DND-41 (cell line): ENCODE data around the gene CPNE9.

ENCODE experiments used
- ATAC-seq: fragments of 200-7000 bp; cut with Tn5 transposase; 3 replicates; pipeline ENCODE4 v1.9.1; 2021; ENCODE audit warnings: low read depth; ENCODE audit not compliant: insufficient read depth
- DNase-seq: peaks from one replicate; pipeline ENCODE4 v3.0.0-alpha.2; 2020
- H2AFZ ChIP-seq: 2 replicates; pipeline ENCODE4 v1.6.0; 2012; ENCODE audit warnings: low read depth, low read length
- H3K27ac ChIP-seq: 2 replicates; pipeline ENCODE4 v1.5.1; 2012; ENCODE audit warnings: low read length, inconsistent platforms
- H3K27me3 ChIP-seq: fragments of 200-600 bp; sonication (generic); 2 replicates; pipeline ENCODE4 v1.6.0; 2012; ENCODE audit warnings: low read length, mild to moderate bottlenecking, inconsistent platforms; ENCODE audit not compliant: insufficient read depth, poor library complexity
- H3K36me3 ChIP-seq: 2 replicates; pipeline ENCODE4 v1.5.1; 2012; ENCODE audit warnings: low read length, inconsistent platforms; ENCODE audit not compliant: insufficient read depth
- H3K4me1 ChIP-seq: 2 replicates; pipeline ENCODE4 v1.5.1; 2012; ENCODE audit warnings: mild to moderate bottlenecking, low read length; ENCODE audit not compliant: insufficient read depth
- H3K4me2 ChIP-seq: 2 replicates; pipeline ENCODE4 v1.6.0; 2012; ENCODE audit warnings: mild to moderate bottlenecking, moderate library complexity, low read length, inconsistent platforms; ENCODE audit not compliant: insufficient read depth
- H3K4me3 ChIP-seq, 2 experiments: fragments of 200-600 bp in 1 of 2; shearing (Covaris generic) in 1 of 2; 2 replicates each; pipeline ENCODE4 v1.5.1; 2012 to 2016; ENCODE audit warnings: inconsistent platforms in 2 of 2, low read length in 2 of 2, mild to moderate bottlenecking in 2 of 2, low read depth in 1 of 2, moderate library complexity in 1 of 2
- H3K79me2 ChIP-seq: 2 replicates; pipeline ENCODE4 v1.6.0; 2012; ENCODE audit warnings: low read length, inconsistent platforms; ENCODE audit not compliant: insufficient read depth
- H3K9ac ChIP-seq: 2 replicates; pipeline ENCODE4 v1.6.0; 2012; ENCODE audit warnings: low read depth, mild to moderate bottlenecking, inconsistent platforms, low read length, moderate library complexity
- H3K9me3 ChIP-seq: 2 replicates; pipeline ENCODE4 v1.5.1; 2012; ENCODE audit warnings: low read length, moderate library complexity, mild to moderate bottlenecking, inconsistent platforms; ENCODE audit not compliant: insufficient read depth, severe bottlenecking
- H4K20me1 ChIP-seq: 2 replicates; pipeline ENCODE4 v1.6.0; 2012; ENCODE audit warnings: low read length; ENCODE audit not compliant: insufficient read depth
- EZH2 ChIP-seq: IDR thresholded peaks from 3 replicates; pipeline ENCODE4 v1.6.1; 2012; ENCODE audit warnings: borderline replicate concordance, low read depth, mild to moderate bottlenecking, moderate library complexity, low read length, inconsistent platforms; ENCODE audit not compliant: severe bottlenecking
- TF ChIP-seq, protein P1 (sequence below): IDR thresholded peaks from 2 replicates; pipeline ENCODE4 v1.5.1; 2012; ENCODE audit warnings: borderline replicate concordance, low read length, moderate library complexity, mild to moderate bottlenecking; ENCODE audit not compliant: poor library complexity, severe bottlenecking; ENCODE audit errors: extremely low read depth

CPNE9 gene

DNA sequence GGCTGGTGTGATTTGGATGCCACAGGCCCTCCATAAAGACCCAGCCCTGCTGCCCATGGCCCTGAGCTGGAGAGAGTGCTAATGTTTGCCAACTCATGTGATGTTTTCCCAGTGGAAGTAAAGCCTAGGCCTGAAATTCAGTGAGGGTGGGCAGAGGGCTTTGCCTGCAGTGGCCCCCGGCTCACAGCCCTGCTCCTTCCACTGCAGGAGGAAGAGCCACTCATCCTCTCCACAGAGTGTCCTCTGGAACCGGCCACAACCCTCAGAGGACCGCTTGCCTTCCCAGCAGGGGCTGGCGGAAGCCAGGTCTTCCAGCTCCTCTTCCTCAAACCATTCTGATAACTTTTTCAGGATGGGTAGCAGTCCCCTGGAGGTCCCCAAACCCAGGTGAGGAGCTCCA, 13.9 kb upstream of the CPNE9 start:
- ATAC-seq (no peak), DNase-seq (no peak)
- H4K20me1 ChIP-seq, result no peaks in the 10 kb centered on the region
- no peaks in the 10 kb centered on the region for H3K27me3 ChIP-seq
- no peak overlapping the region for H3K27ac ChIP-seq
- H3K36me3 ChIP-seq, result peaks cover 96% of the 10 kb centered on the region
- H3K4me1 ChIP-seq, result no peaks in the 10 kb centered on the region
- H3K9ac ChIP-seq, result no peak overlapping the region
- H3K4me2 ChIP-seq, result no peak overlapping the region
- H3K4me3 ChIP-seq, result no peak overlapping the region
- TF ChIP-seq EZH2, result no peak
- TF ChIP-seq, protein P1, sequence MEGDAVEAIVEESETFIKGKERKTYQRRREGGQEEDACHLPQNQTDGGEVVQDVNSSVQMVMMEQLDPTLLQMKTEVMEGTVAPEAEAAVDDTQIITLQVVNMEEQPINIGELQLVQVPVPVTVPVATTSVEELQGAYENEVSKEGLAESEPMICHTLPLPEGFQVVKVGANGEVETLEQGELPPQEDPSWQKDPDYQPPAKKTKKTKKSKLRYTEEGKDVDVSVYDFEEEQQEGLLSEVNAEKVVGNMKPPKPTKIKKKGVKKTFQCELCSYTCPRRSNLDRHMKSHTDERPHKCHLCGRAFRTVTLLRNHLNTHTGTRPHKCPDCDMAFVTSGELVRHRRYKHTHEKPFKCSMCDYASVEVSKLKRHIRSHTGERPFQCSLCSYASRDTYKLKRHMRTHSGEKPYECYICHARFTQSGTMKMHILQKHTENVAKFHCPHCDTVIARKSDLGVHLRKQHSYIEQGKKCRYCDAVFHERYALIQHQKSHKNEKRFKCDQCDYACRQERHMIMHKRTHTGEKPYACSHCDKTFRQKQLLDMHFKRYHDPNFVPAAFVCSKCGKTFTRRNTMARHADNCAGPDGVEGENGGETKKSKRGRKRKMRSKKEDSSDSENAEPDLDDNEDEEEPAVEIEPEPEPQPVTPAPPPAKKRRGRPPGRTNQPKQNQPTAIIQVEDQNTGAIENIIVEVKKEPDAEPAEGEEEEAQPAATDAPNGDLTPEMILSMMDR, result no peak
- H3K79me2 ChIP-seq, result no peaks in the 10 kb centered on the region
- no peaks in the 10 kb centered on the region for H3K9me3 ChIP-seq
- H2AFZ ChIP-seq, result no peak overlapping the region

DNA sequence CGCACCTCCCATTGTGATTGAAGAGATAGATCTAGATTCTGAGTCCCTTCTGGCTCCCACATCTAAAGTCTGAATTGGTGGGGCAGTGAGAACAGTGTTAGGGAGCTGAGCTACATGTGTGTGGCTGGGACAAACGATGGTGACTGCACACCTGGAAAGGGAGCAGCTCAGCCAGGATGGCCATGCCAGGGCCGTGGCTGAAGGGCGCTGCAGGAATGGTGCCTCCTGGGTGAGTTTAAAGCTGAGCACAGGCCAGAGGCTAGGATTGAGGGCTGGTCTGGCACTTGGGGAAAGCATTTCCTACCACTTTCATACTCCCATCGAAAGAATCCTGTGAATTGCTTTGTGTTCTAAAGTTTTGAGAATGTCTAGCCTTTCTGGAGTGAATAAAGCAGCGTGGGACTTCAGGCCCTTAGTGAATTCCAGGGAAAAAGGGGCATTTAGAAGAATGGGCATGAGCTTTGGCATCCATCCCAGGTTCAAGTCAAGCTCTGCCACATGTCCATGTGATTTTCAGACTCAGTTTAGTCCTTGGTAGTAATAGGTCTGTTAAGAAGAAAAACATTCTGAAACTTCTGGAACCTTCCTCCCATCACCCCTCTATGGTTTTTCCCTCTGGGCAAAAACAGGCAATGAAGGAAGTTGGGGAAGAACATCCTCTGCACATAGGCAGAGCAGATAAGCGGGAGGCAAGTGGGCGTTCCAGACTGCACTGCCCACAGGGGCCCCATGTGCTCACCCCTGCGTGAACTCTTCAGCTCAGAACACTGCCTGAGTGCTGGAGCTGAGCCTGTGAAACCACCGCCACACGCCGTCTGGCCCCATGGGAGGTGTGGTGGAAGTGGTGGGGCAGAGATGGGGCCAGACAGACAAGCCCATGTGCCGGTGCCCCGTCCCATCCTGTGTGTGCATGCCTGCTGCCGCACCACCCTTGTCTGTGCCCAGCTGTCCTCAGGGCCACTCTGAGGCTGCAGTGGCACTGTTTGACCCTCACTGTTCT, 12.9 kb upstream of the CPNE9 start:
- no peak for TF ChIP-seq EZH2
- TF ChIP-seq, protein P1, result no peak
- Histone ChIP-seq H4K20me1 (no peaks in the 10 kb centered on the region), H2AFZ (no peak overlapping the region), H3K79me2 (no peaks in the 10 kb centered on the region), H3K36me3 (peaks cover 96% of the 10 kb centered on the region), H3K27ac (no peak overlapping the region), H3K4me2 (no peak overlapping the region), H3K9ac (no peak overlapping the region), H3K27me3 (no peaks in the 10 kb centered on the region), H3K4me1 (no peaks in the 10 kb centered on the region), H3K4me3 (no peak overlapping the region), H3K9me3 (no peaks in the 10 kb centered on the region)
- no peak for DNase-seq
- ATAC-seq, result peak; percentile 44; the same call in 1 of the 3 replicates

DNA sequence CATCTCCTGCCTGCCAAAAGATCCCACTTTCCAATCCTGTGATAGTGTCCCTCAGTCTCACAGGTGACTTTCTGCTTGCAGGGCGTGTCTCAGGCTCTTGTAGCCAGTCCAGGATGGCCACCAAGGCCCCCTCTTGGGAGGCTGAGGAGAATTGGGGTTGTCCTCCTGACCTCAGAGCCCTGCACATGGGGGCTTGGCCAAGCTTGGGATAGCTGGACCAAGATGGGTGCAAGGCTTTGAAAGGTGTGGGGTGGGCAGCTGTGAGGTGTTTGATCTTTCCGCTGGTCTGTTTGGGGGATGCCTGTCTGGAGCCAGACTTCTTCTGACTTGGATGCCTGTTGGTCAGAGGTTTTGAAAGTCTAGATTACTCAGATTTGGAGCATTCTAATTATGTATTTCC, 12.0 kb upstream of the CPNE9 start:
- H3K27me3 ChIP-seq, result no peaks in the 10 kb centered on the region
- no peaks in the 10 kb centered on the region for H3K79me2 ChIP-seq
- no peaks in the 10 kb centered on the region for H3K9me3 ChIP-seq
- no peak for ATAC-seq
- no peaks in the 10 kb centered on the region for H4K20me1 ChIP-seq
- no peak for DNase-seq
- TF ChIP-seq, protein P1, result no peak
- TF ChIP-seq EZH2, result no peak
- peaks cover 93% of the 10 kb centered on the region for H3K36me3 ChIP-seq
- H3K27ac ChIP-seq, result no peak overlapping the region
- H3K4me2 ChIP-seq, result no peak overlapping the region
- H3K4me1 ChIP-seq, result no peaks in the 10 kb centered on the region
- no peak overlapping the region for H3K4me3 ChIP-seq
- H3K9ac ChIP-seq, result no peak overlapping the region
- no peak overlapping the region for H2AFZ ChIP-seq
